GM19438 (cell line): ENCODE data around the gene RAB20.

Experiments
- ATAC-seq: cut with Tn5 transposase; IDR thresholded peaks from one replicate; pipeline ENCODE4 v1.9.1; 2021; ENCODE audit warnings: low read depth; ENCODE audit not compliant: unreplicated experiment

RAB20 gene

GRCh38 chr13:110475117-110475516 is 86.4 kb downstream of the RAB20 start:
- no peak for ATAC-seq

- no peak for ATAC-seq
These were observed 86.8 kb downstream of the RAB20 start for GRCh38 chr13:110474713-110475112.
